Measurements from ENCODE around the gene NEIL3. TPM values are rescaled to one million over a fixed set of nuclear protein-coding genes. Genes with fewer than 3 reads are reported as not detected.

The NEIL3 gene
- total RNA-seq, 1 experiment from 2014 or later, result 10.2 TPM

- Histone ChIP-seq H3K79me2 (ENCODE audit: low read length) (no peaks in the 10 kb centered on the region), H4K20me1 (ENCODE audit: low read length) (no peaks in the 10 kb centered on the region), H3K27me3 (ENCODE audit: low read length) (no peaks in the 10 kb centered on the region), H3K36me3 (ENCODE audit: low read depth, low read length) (no peaks in the 10 kb centered on the region), H3K9me3 (ENCODE audit: low read length) (no peaks in the 10 kb centered on the region), H3K4me3 (ENCODE audit: low read length) (no peak overlapping the region), H3K4me2 (ENCODE audit: low read length) (no peak overlapping the region), H3K9ac (ENCODE audit: low read length) (no peak overlapping the region), H3K27ac (ENCODE audit: low read length) (no peak overlapping the region), H3K9me2 (replicated peaks; ENCODE audit: low read length) (no peaks in the 10 kb centered on the region), H3F3A (ENCODE audit: low read length, unreplicated experiment) (no peaks in the 10 kb centered on the region), H3K4me1 (ENCODE audit: insufficient read depth, low read length) (no peaks in the 10 kb centered on the region; the same call in 1 of the 2 replicates), H2AFZ (ENCODE audit: low read length) (no peak overlapping the region)
- ChIA-PET CTCF (no interaction called here), POLR2A (ENCODE audit: unreplicated experiment) (no interaction called here)
- no peak for TF ChIP-seq EZH2 (IDR thresholded peaks at IDR 0.05; ENCODE audit: low read length, unreplicated experiment)
- TF ChIP-seq EZH2phosphoT487 (IDR thresholded peaks at IDR 0.05; ENCODE audit: borderline replicate concordance, low read length), result no peak
- TF ChIP-seq CTCF (conservative IDR thresholded peaks at IDR 0.05; ENCODE audit: low read depth, low read length), result no peak
- DNase-seq, result no peak
- intact Hi-C loops (cut with micrococcal nuclease), result no loop called here
- ATAC-seq, result no peak
- BruUV-seq (replicated peaks), result no TSS peak
Observed at GRCh38 chr4:177393236-177393635, 83.6 kb downstream of the NEIL3 start.

GRCh38 chr4:177396352-177396751, 86.7 kb downstream of the NEIL3 start:
- Histone ChIP-seq H4K20me1 (ENCODE audit: low read length) (no peaks in the 10 kb centered on the region), H3K9me2 (replicated peaks; ENCODE audit: low read length) (no peaks in the 10 kb centered on the region), H2AFZ (ENCODE audit: low read length) (no peak overlapping the region), H3K27me3 (ENCODE audit: low read length) (no peaks in the 10 kb centered on the region), H3K9me3 (ENCODE audit: low read length) (no peaks in the 10 kb centered on the region), H3K9ac (ENCODE audit: low read length) (no peak overlapping the region), H3F3A (ENCODE audit: low read length, unreplicated experiment) (no peaks in the 10 kb centered on the region), H3K79me2 (ENCODE audit: low read length) (no peaks in the 10 kb centered on the region), H3K4me3 (ENCODE audit: low read length) (no peak overlapping the region), H3K36me3 (ENCODE audit: low read depth, low read length) (no peaks in the 10 kb centered on the region), H3K4me1 (ENCODE audit: insufficient read depth, low read length) (no peaks in the 10 kb centered on the region; the same call in 1 of the 2 replicates), H3K27ac (ENCODE audit: low read length) (no peak overlapping the region), H3K4me2 (ENCODE audit: low read length) (no peak overlapping the region)
- POLR2A ChIA-PET (ENCODE audit: unreplicated experiment), result no interaction called here
- BruUV-seq (replicated peaks), result no TSS peak
- ATAC-seq (no peak), DNase-seq (no peak)
- intact Hi-C loops (cut with micrococcal nuclease), result no loop called here
- CTCF ChIA-PET, result no interaction called here
- TF ChIP-seq EZH2phosphoT487 (IDR thresholded peaks at IDR 0.05; ENCODE audit: borderline replicate concordance, low read length) (no peak), CTCF (conservative IDR thresholded peaks at IDR 0.05; ENCODE audit: low read depth, low read length) (no peak), EZH2 (IDR thresholded peaks at IDR 0.05; ENCODE audit: low read length, unreplicated experiment) (no peak)

GRCh38 chr4:177400030-177400429, 90.4 kb downstream of the NEIL3 start:
- BruUV-seq (replicated peaks), result no TSS peak
- Histone ChIP-seq H4K20me1 (ENCODE audit: low read length) (no peaks in the 10 kb centered on the region), H3K4me1 (ENCODE audit: insufficient read depth, low read length) (peaks cover 9% of the 10 kb centered on the region; the same call in 1 of the 2 replicates), H3K27me3 (ENCODE audit: low read length) (no peaks in the 10 kb centered on the region), H3K9me3 (ENCODE audit: low read length) (no peaks in the 10 kb centered on the region), H3K9me2 (replicated peaks; ENCODE audit: low read length) (no peaks in the 10 kb centered on the region), H3K36me3 (ENCODE audit: low read depth, low read length) (no peaks in the 10 kb centered on the region), H2AFZ (ENCODE audit: low read length) (no peak overlapping the region), H3F3A (ENCODE audit: low read length, unreplicated experiment) (no peaks in the 10 kb centered on the region), H3K79me2 (ENCODE audit: low read length) (no peaks in the 10 kb centered on the region), H3K9ac (ENCODE audit: low read length) (no peak overlapping the region), H3K27ac (ENCODE audit: low read length) (no peak overlapping the region), H3K4me3 (ENCODE audit: low read length) (no peak overlapping the region), H3K4me2 (ENCODE audit: low read length) (no peak overlapping the region)
- no peak for ATAC-seq
- no peak for TF ChIP-seq CTCF (conservative IDR thresholded peaks at IDR 0.05; ENCODE audit: low read depth, low read length)
- no peak for TF ChIP-seq EZH2 (IDR thresholded peaks at IDR 0.05; ENCODE audit: low read length, unreplicated experiment)
- no peak for TF ChIP-seq EZH2phosphoT487 (IDR thresholded peaks at IDR 0.05; ENCODE audit: borderline replicate concordance, low read length)
- ChIA-PET CTCF (no interaction called here), POLR2A (ENCODE audit: unreplicated experiment) (no interaction called here)
- intact Hi-C loops (cut with micrococcal nuclease), result no loop called here
- no peak for DNase-seq
